HG02759 (cell line): Measurements from ENCODE around the gene CACNA1I.

Experiments
- ATAC-seq: cut with Tn5 transposase; IDR thresholded peaks from one replicate; pipeline ENCODE4 v1.9.1; 2021; ENCODE audit warnings: mild to moderate bottlenecking, moderate library complexity; ENCODE audit not compliant: unreplicated experiment

CACNA1I gene

GRCh38 chr22:39535357-39535725, 35.2 kb upstream of the CACNA1I start:
- no peak for ATAC-seq

- ATAC-seq = no peak
Observed at GRCh38 chr22:39535831-39536449, 34.6 kb upstream of the CACNA1I start.

- no peak for ATAC-seq
Observed at GRCh38 chr22:39536711-39537110, 33.8 kb upstream of the CACNA1I start.

- ATAC-seq = no peak
Observed at GRCh38 chr22:39537975-39538374, 32.6 kb upstream of the CACNA1I start.

GRCh38 chr22:39543095-39543494, 27.5 kb upstream of the CACNA1I start:
- no peak for ATAC-seq

DNA sequence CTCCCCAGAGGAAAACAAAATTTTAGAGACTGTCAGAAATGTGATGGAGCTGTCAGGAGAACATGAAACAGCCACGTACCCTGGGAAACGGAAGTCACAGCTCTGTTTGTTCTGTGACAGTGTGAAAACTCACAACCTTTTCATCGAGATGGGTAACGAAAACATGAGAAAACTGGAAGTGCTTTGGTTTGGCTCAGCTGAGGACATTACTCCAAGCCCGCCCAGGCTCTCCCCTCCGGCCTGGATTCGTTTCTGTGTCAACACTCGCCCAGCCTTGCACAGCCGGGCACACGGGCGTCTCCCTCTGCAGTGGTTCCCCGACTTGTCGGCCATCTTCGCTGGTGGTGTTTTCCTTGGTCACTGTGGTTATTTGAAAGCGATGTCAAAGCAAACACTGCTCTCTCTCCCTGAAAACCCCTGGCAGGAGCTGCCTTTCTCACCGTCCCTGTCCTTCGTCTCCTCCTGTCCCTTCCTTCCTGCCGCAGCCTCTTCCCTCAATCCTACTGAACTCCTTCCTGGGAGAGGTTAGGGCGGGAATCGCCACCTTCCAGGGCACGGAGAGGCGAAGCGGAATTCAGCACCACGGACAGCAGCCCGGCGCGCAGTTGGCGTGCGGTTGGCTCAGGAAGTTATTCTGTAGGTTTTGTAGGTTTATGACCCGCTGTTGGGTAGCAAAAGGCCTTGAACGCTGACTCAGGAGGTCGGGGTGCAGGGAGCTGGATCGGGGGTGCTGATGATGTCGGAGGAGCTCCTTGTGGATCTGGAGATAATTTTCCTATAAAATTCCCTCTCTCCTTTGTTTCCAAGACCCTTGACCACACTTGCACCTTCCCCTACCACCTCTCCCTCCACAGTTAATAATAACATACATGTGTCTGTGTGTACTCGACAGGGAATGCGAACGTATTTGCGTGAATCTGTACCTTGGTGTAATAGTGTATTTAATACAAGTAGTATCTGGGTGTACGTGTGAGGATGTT, 24.9 kb upstream of the CACNA1I start:
- no peak for ATAC-seq

GRCh38 chr22:39546889-39547586, 23.5 kb upstream of the CACNA1I start:
- no peak for ATAC-seq

DNA sequence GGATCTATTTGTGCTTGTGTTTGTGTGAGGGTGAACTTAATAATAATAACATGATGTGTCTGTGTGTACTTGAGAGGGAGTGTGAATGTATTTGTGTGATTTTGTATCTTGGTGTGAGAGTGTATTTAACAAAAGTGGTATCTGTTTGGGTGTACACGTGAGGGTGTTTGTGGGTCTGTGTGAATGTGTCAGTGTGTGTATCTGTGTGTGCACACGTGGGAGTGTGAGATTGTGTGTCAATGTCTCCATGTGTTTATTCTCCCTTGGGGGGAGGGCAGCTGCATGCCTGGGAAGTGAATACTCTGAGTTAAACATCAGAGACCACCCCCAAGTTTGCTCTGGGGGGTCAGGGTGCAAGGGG, 23.0 kb upstream of the CACNA1I start:
- no peak for ATAC-seq

GRCh38 chr22:39553429-39553828, 17.1 kb upstream of the CACNA1I start:
- no peak for ATAC-seq

GRCh38 chr22:39554151-39554550, 16.4 kb upstream of the CACNA1I start:
- no peak for ATAC-seq

- no peak for ATAC-seq
Observed at GRCh38 chr22:39556970-39557841, 13.3 kb upstream of the CACNA1I start.

DNA sequence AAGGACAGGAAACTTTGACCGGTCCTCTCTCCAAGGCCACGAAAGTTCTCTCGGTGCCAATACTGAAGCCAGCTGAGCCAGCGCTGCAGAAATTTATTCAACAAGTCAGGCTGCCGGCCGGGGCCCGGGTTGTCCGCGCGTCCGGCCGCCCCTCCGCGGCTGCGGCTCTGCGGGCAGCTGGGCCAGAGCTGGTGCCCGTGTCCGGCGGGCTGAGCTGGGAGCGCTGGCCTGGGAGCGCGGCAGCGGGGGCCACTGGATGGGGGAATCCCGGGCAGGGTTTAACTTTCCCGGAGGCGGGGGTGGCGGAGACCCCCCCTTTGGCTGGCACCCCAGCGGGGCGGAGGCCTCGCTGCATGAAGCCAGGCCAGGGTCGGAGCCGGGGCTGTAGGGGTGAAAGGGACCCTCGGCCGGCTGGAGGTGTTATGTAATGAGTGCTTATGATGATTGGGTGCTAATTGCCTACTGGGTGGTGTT, 12.3 kb upstream of the CACNA1I start:
- ATAC-seq = no peak

DNA sequence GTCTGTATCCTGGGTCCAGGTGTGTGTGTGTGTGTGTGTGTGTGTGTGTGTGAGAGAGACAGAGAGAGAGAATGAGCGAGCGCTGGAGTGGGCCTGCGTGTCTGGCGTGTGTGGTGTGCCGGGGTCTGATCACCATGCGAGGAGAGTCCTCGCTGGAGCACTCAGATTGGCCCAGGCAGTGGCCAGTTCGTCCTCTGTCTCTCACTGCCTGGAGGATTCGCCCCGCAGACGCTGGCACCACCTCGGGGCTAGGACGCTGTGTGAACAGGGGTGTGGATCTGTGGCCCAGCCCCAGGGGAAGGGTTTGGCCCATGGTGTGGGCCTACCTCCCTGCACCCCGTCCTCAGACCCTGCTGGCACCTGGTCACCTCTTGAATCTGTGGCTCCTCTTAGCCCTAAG, 11.6 kb upstream of the CACNA1I start:
- ATAC-seq = no peak

DNA sequence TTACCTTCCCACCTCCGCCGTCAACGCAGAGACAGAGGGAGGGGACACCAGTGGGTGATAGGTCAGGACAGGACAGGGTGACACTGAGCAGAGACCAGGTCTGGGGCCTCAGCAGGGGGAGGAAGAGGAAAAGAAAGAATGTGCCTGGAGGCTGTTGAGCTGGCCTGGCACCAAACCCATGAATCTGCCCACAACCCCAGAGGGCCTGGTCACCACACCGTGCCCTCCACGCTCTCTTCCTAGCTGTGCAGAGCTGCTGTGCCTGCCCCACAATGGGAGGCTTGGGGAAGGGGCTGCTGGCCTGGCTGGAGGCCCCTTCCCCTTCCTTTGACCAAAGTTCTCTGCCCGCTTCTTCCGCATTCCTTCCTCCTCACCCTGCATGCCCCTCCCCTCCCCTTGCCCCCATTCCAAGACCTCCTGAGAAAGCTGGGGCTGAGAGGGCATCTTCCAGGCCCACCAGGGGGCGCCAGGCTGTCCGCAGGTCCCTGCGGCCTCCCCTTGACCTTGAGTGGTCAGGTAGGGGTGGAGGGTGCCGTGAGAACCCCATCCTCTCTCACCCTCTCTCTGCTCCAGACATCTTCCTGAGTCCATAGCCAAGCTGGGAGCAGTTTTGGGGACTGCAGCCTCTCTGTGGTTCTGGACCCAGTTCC, 11.0 kb upstream of the CACNA1I start:
- ATAC-seq = no peak

DNA sequence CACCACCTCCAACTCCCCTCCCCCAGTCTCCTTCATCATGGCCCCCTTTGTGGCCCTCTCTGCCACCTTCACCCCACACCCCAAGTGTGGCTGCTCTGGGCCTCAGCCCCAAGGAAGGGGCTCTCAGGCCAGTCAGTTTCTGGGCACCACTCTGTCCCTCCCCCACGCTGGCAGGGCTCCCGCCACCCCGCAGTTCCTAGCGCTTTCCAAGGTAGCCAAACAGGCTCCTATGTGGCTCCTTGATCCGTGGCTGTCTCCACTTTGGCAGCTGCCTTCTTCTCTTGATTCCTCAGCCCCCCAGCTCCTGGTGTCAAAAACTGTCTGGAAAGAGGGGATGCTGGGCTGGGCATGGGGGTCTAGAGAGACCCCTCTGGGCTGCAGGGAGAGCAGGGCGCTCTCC, 10.4 kb upstream of the CACNA1I start:
- no peak for ATAC-seq

DNA sequence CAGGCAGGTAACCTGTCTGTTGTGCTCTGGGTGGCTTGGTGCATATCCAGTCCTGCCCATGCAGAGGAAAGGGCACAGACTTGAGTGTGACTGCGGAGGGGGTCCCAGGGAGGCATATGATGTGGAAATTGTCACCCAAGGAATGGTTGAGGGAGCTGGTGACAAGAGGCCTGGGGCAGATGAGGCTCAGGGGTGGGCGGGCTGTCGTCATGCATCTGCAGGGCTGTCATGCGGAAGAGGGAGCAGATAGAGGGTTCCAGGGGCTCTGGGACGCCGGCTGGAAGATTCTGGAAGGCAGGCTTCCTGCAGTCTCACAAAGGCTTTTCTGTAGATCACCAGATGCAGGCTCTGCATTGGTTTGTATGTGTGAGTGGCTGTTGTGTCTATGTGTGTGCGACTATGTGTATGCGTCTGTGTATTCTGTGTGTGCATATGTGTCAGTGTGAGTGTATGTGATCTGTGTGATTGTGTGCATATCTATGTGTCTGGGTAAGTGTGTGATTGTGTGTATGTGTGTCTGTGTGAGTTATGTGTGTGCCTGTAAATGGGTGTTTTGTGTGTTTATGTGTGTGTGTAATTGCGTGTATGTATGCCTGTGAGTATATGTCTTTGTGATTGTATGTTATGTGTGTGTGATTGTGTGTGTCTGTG, 7.6 kb upstream of the CACNA1I start:
- no peak for ATAC-seq

DNA sequence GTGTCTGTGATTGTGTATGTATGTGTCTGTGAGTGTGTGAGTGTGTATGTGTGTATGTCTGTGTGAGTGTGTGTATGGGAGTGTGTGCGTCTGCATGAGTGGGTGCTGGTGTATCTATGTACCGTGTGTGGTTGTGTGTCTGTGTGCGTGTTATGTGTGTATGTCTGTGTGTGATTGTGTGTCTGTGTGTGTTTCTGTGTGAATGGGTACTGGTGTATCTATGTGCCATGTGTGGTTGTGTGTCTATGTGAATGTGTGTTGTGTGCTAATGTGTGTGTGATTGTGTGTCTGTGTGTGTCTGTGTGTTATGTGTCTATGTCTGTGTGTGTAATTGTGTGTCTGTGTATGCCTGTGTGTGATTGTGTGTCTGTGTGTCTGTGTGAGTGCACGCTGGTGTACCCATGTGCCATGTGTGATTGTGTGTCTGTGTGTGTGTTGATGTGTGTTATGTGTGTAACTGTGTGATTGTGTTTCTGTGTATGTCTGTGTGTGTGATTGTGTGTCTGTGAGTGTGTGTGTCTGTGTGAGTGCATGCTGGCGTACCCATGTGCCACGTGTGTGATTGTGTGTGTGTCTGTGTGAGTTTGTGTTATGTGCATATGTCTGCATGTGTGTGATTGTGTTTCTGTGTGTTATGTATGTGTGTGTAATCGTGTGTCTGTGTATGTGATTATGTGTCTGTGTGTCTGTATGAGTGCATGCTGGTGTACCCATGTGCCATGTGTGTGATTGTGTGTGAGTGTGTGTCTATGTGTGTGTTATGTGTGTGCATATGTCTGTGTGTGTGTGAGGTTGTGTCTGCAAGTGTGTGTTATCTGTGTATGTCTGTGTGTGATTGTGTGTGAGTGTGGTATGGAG, 6.8 kb upstream of the CACNA1I start:
- ATAC-seq = no peak

GRCh38 chr22:39565414-39565944, 5.1 kb upstream of the CACNA1I start:
- no peak for ATAC-seq
